GM19468 (cell line): Measurements from ENCODE around the gene MACIR.

Experiments
- ATAC-seq: cut with Tn5 transposase; IDR thresholded peaks from one replicate; pipeline ENCODE4 v1.9.1; 2021; ENCODE audit warnings: mild to moderate bottlenecking, moderate library complexity, moderate number of reproducible peaks; ENCODE audit not compliant: unreplicated experiment; ENCODE audit errors: extremely low read depth

The MACIR gene

DNA sequence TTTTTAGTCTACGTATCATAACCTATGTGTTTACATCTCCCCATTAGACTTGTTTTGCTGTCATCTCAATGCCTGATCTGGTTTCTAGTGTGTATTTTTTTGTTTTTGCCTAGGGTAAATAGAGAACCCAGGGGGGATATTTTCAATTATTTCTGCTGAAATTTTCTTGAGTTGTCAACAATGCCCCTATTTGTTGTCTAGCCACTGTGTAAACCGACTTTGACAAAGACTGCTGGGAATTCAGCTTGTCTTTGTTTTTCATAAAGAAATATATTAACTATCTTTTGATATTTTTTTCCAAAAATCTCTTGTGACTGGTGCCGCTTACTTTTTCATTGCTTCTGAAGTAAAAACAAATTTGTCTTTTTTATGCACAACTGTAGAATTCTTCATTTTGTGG is 28.1 kb downstream of the MACIR start:
- ATAC-seq, result no peak

DNA sequence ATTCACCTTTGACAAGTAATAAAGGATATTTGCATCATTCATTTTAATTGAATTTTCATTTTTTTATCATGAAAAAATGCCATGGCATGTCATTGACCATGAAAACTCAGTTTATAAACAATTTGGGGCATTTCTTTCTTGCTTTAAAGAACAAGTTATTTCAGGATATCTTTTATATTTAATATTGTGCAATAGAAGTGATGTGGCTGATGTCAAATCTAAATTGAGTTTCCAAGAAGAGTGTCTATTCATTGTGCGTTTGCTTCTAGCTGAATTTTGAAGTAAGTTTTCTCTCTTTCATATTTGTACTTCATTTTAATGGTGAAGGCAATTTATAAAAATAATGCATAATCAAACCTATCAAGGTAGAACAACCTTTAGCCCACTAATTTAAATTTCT is 30.5 kb downstream of the MACIR start:
- no peak for ATAC-seq

DNA sequence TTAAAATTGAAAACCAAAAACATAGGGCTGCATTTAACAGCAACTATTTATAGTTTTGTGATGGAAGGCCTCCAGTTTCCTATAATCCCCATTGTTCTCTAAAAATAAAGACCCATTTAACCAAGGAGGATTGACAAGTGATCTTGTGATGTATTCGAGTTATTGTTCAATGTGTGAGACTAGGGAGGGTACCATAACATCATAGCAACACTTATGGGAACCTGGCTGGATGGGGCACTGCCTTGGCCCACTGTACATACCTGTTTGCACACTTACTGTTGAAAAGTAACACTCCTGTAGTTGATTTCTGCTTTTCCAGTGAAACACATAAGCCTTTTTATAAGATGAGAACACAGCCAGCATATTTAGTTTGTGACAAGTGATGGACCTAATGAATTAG is 32.3 kb downstream of the MACIR start:
- no peak for ATAC-seq

DNA sequence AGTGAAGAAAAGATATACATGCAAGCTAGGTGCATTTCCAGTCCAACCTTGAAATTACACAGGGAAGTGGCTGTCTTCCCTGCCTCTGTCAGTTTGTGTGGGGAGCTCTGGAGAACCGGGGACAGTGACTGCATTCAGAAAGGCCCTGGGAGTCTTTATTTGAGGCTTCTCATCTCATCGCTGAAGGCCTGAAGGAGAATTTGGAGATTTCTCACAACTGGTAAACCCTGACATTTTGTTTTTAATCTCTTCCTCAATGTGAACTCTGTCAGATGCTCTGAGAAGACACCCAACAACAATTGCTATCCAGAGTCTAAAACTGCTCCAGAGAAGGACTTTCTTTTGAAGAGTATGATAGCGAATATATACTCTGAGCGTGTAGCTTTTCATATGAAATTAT is 33.0 kb downstream of the MACIR start:
- no peak for ATAC-seq

DNA sequence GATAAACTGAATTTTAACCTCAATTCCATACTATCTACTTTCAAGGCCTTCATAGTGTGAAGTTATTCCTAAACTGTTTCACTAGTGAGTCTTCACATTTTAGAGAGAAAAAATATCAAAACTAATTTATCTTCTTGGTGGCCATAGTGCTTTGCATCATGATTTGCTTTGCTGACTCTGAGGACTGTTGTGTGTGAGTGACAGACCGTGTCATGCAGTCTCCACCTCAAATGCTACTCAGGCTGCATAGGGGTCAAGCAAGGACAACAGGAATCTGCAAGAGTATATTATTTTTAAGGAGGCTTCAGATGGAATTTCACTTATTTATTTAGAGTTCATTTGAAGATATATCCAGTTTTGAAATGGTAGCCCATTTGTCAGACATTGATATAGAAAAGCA is 34.5 kb downstream of the MACIR start:
- ATAC-seq, result no peak

DNA sequence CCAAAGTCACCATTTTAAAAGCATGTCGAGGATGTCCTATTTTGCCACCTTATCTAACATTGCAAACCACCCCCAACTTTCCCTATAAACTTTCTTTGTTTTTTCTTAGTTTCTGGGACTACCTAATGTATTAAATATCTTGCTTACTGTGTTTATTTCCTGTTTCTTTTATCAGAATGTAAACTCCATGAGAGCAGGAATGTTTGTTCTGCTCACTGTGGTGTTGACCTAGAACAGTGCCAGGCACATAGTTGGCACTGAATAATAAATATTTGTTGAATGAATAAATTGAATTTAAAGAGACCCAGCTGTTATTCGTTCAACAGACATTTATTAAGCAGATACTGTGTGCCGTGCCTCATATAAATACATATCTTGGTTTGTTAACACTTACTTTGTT is 35.2 kb downstream of the MACIR start:
- no peak for ATAC-seq

DNA sequence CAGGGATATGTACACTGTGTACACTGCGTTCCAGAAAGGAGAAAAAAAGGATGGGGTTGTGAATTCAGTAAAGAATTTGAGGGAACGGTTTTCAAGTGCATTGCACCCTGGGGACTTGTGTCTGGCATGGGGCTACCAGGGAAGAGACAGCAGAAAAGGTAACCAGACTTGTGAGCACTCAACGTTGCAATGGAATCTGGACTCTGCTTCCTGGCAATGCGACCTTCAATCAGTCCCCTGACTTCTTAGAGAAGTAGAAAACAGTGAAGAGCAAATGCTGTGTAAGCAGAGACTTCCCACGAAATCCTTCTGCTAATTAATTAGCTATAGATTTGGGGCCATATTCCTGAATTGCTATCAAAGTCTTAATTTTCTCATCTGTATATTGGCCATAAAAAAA is 36.3 kb downstream of the MACIR start:
- ATAC-seq, result no peak

DNA sequence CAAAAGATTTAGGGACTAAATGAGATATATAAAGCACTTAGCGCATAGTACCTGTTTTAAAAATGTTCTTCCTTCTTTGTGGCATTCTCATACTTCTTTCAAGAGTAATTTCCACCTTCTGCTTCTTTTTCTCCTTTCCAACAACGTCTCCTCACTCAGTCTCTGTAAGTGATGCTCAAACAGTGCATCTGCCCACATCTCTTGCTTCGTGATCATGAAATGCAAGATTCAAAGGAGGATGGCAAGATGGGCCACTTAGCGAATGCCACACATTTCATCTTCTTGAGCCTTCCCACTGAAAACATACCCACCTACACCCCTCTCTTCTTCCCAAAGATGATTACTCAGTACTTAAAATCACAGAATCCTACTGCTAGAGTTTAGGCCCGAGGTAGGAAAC is 36.9 kb downstream of the MACIR start:
- ATAC-seq, result no peak

DNA sequence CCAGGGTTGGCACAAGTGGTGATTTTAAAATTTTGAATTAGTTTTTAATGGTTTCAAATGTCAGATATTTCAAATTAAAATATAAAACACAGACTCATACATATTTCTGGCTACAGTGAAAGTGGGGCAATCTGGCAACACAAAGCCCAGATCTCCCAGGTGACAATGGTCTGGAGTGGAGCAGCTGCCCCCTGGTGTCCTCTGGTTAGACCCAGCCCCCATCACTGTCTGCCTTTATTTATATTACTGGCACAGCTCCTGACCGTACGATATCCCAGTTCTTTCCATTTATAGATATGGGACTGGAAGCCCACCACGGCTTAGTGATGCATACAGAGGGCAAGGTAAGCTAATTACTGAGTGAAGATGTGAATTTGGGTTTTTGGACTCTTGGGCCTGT is 37.3 kb downstream of the MACIR start:
- ATAC-seq, result no peak

DNA sequence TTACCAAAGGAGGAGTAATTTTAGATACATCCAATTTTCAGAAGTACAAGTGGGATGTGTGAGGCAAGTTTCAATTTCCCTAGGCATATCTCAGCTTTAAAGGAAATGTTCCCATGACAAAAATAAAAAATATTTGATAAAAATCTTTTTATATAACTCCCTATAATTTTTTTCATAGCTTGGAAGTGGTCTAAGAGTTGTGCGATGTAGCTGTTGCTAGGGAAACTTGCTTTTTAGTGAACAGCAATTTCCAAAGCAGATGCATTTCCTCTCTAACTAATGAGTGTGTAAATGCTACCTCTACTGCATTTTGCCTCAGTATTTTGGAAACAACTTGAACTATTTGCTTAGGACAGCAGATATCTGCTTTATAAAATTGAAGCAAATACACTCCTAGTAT is 39.6 kb downstream of the MACIR start:
- ATAC-seq, result no peak

DNA sequence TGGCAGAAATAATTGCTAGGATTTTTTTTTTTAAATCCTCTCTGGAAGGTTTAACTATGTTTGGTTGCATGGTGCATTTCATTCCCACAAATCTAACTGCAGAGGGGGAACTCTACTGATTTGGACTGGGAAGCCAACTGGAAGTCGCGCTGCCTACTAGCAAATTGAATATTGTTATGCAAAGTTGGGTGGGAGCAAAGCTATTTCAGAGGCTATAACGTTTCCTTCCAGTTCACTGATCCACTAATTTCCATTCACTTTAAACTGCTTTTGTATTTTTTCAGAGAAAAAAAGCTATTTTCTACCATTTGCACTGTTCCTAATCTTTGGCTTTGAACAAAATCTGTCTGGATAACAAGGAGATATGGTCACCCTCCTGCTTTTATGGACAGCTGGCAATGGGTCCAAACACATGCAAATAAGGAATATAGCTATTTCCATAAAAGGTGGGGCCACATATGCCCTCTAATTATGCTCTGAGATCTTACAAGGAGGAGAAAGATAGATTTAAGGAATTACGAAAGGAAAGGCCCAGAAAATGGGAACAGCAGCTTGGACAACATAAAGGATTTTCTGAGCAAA is 40.1 kb downstream of the MACIR start:
- no peak for ATAC-seq

DNA sequence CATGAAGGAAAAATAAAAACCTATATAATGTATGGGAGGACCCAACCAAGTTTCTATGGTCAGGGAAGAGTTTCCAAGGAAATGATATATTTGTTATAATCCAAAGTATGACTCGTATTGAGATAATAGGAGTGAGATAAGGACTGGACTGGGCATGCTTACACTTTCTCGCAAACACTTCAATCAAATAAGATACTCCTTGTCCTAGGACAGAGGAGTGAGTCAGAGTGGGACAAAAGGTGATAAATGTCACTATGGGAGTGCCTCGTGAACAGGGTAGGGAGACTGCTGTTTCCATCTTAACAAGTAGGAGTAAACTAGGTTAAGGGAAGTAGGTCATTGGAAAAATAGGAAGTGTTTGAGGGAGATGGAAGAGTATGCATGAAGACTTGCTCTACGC is 47.2 kb downstream of the MACIR start:
- no peak for ATAC-seq

DNA sequence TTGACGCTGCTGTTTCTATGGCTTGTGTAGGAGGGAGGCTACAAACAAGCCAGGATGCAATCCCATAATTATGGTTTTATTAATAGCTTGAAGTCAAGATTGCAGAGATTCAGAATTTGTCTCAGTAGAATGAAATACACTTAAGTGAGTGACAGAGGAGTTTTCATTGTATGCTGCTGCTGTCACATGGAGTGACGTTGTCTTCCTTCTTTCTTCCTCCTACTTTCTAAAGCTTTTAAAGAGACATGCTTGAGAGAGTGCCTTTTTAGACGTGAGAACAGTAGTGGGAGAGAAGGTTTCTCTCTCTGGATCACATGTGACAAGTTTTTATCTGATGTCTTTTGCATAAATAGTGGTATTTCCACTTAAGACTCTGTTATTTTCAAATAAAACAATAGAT is 48.9 kb downstream of the MACIR start:
- no peak for ATAC-seq

DNA sequence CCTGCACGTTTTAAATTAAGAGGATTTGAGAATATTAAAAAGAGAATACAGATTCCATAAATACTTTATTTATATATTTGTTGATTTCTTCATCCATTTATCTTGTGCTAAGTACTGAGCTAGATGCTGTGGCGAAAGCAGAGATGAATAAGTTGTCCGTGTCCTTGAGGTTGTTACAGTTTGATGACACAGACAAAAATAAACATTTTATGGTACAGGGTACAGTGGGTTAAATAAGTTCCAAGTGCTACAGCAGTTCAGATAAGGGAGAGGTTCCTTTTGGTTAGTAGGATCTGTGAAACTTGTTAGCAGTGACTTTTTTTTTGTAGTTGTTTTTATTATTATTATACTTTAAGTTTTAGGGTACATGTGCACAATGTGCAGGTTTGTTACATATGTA is 50.2 kb downstream of the MACIR start:
- ATAC-seq, result no peak

DNA sequence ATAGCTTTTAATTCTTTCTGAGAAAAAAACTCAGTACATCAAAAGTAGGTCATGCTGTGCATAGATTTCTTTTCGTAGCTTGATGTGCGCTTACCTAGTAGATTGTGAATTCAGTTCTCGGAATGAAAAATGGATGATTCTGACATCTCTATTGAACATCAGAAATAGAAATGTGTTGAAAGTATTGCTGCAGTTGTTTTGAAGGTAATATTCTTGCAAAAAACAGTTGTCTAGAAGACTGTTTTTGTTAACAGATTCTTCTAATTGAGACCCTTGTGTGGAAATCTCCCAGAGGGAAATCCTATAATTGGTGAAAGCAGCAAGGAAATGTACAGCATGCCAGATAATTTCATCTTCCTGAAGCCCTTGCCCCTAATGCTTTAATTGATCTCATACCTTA is 54.5 kb downstream of the MACIR start:
- ATAC-seq, result no peak

DNA sequence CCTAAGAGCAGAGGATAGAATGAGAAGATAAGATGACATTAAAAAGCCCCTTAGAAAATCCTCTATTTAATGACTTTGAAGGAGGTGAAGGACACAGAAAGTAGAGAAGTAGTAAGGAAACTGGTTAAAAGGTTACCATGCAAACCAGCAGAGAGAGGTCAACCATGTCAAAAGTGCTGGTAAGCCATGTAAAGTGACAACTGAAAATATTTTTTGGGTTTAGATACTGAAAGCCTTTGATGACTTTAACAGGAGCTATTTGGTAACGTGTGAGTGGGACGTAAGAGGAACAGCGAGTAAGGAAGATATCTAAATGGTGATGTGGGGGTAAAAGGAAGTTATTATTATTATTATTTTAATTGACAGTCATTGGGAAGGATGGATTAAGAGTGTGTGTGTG is 56.9 kb downstream of the MACIR start:
- ATAC-seq, result no peak

DNA sequence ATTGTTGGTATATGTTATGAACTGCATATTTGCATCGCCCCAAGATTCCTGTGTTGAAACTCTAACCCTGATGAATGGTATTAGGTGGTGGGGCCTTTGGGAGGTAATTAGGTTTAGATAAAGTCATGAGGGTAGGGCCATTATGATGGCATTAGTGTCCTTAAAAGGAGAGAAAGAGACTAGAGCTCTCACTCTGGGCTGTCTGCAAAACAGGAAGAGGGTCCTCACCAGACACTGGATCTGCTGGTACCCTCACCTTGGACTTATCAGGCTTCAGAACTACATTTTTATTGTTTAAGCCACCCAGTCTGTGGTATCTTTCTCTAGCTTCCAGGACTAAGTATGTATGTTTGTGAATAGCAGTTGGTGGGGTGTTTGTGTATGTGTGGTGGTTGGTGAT is 68.9 kb downstream of the MACIR start:
- ATAC-seq, result no peak

DNA sequence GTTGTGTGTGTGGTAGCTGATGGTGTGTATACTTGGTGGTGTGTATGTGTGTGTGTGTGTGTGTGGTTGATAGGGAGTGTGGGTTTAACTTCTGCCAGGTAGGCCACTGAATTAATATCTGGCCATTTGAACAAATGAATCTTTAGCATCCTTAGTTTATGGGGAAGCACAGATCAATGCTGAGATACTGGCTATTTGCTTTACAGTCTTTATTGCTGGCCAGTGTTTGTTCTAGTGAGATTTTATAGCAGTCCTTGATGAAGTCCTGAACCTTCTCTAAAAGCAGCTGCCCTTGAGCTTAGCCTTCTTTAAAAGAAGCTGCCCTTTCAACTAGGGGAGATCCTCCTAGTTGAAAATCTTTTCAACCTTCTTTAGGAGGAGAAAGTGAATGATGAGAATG is 69.3 kb downstream of the MACIR start:
- no peak for ATAC-seq
